Endothelial cell of umbilical vein (primary cell): ENCODE data around the gene XIST. TPM values are rescaled to one million over a fixed set of nuclear protein-coding genes. Genes with fewer than 3 reads are reported as not detected.

Experiments used
- BruUV-seq: library from RNA; stranded (reverse); fragments of 400-500 nt; replicated peaks from 2 replicates; lab custom pipeline; 2021; lab: Mats Ljungman, UMichigan
- CTCF ChIA-PET: fragments of 300-600, 350-600 bp; sonication (Branson Sonifier 250); formaldehyde crosslinking; loops from one replicate; lab custom pipeline; 2021; ENCODE audit warnings: antibody characterized with exemption, inconsistent platforms; lab: Charles Lee
- POLR2A ChIA-PET: fragments of 300-600, 350-600 bp; sonication (Branson Sonifier 250); formaldehyde crosslinking; loops from one replicate; lab custom pipeline; 2021; ENCODE audit warnings: antibody characterized with exemption, inconsistent platforms; lab: Charles Lee
- DNase-seq: peaks from one replicate; pipeline ENCODE4 v3.0.0-alpha.2; 2011; ENCODE audit warnings: low read depth, low spot score
- FAIRE-seq: peaks from 2 replicates; lab custom pipeline; 2011; peaks lifted over from hg19 to GRCh38; lab: Jason Lieb, UNC
- H2AFZ ChIP-seq: 2 replicates; pipeline ENCODE4 v1.6.0; 2012; ENCODE audit warnings: low read depth, low read length, control low read depth, inconsistent platforms
- H3K27ac ChIP-seq: 2 replicates; pipeline ENCODE4 v1.5.1; 2011; ENCODE audit warnings: low read depth, mild to moderate bottlenecking, control low read depth, low read length, moderate library complexity; ENCODE audit not compliant: insufficient read depth
- H3K27me3 ChIP-seq, 2 experiments: 2 replicates each; pipeline versions ENCODE4 v1.6.0 to v1.6.1; 2011; ENCODE audit warnings: low read length in 2 of 2, mixed read lengths in 1 of 2; ENCODE audit not compliant: control insufficient read depth in 2 of 2, insufficient read depth in 2 of 2
- H3K36me3 ChIP-seq, 2 experiments: 2 replicates in 1 of 2; 3 replicates in 1 of 2; pipeline ENCODE4 v1.5.1; 2011; ENCODE audit warnings: low read length in 2 of 2, mild to moderate bottlenecking in 1 of 2, moderate library complexity in 1 of 2; ENCODE audit not compliant: control insufficient read depth in 2 of 2, insufficient read depth in 2 of 2; ENCODE audit errors: extremely low read depth in 1 of 2
- H3K4me1 ChIP-seq: 3 replicates; pipeline ENCODE4 v1.5.1; 2011; ENCODE audit warnings: mild to moderate bottlenecking, low read length; ENCODE audit not compliant: control insufficient read depth, insufficient read depth; ENCODE audit errors: extremely low read depth
- H3K4me2 ChIP-seq: 2 replicates; pipeline ENCODE4 v1.6.1; 2011; ENCODE audit warnings: low read length, control low read depth, mixed read lengths; ENCODE audit not compliant: insufficient read depth
- H3K4me3 ChIP-seq, 3 experiments: fragments of 200-600 bp in 1 of 3; sonication (generic), shearing (Covaris generic) in 1 of 3; replicated peaks in 1 of 3; 2 replicates each; pipeline ENCODE4 v1.5.1; 2011 to 2016; ENCODE audit warnings: control low read depth in 3 of 3, low read length in 3 of 3, mild to moderate bottlenecking in 2 of 3, inconsistent platforms in 1 of 3, low read depth in 1 of 3, moderate library complexity in 1 of 3; ENCODE audit not compliant: insufficient read depth in 1 of 3
- H3K79me2 ChIP-seq: 2 replicates; pipeline ENCODE4 v1.6.0; 2012; ENCODE audit warnings: low read length, inconsistent platforms; ENCODE audit not compliant: control insufficient read depth, insufficient read depth
- H3K9ac ChIP-seq: replicated peaks from 2 replicates; pipeline ENCODE3; 2011; ENCODE audit warnings: low read length, control low read depth; ENCODE audit not compliant: insufficient read depth; ENCODE audit errors: extremely low read depth
- H3K9me1 ChIP-seq: replicated peaks from 3 replicates; pipeline ENCODE4 v1.6.0; 2011; ENCODE audit warnings: mild to moderate bottlenecking, low read length; ENCODE audit not compliant: control insufficient read depth, insufficient read depth; ENCODE audit errors: extremely low read depth
- H3K9me3 ChIP-seq: replicated peaks from 2 replicates; pipeline ENCODE4 v1.5.1; 2012; ENCODE audit warnings: low read length, inconsistent platforms; ENCODE audit not compliant: control insufficient read depth, insufficient read depth
- H4K20me1 ChIP-seq: replicated peaks from 2 replicates; pipeline ENCODE3; 2011; ENCODE audit warnings: mild to moderate bottlenecking, low read length; ENCODE audit not compliant: control insufficient read depth, insufficient read depth; ENCODE audit errors: extremely low read depth
- CTCF ChIP-seq, 2 donors: IDR thresholded peaks; 1 replicate in 1 of 2; 2 replicates in 1 of 2; pipeline ENCODE4 v1.5.1; 2011; ENCODE audit warnings: low read length in 2 of 2, mild to moderate bottlenecking in 2 of 2, moderate library complexity in 2 of 2, control low read depth in 1 of 2, inconsistent platforms in 1 of 2, low read depth in 1 of 2; ENCODE audit not compliant: insufficient read depth in 1 of 2; ENCODE audit errors: extremely low read depth in 1 of 2
- EZH2 ChIP-seq: IDR thresholded peaks from 2 replicates; pipeline ENCODE4 v1.6.1; 2012; ENCODE audit warnings: borderline replicate concordance, low read depth, mild to moderate bottlenecking, moderate library complexity, low read length, inconsistent platforms; ENCODE audit not compliant: severe bottlenecking
- FOS ChIP-seq: IDR thresholded peaks from 2 replicates; pipeline ENCODE4 v1.6.1; 2011; ENCODE audit warnings: mild to moderate bottlenecking, low read length, moderate library complexity, borderline replicate concordance; ENCODE audit not compliant: insufficient read depth
- GATA2 ChIP-seq: IDR thresholded peaks from 2 replicates; pipeline ENCODE4 v1.7.0; 2011; ENCODE audit warnings: low read depth, mild to moderate bottlenecking, moderate library complexity, mixed read lengths, low read length; ENCODE audit not compliant: insufficient read length, insufficient read depth
- JUN ChIP-seq: IDR thresholded peaks from 2 replicates; pipeline ENCODE4 v1.6.1; 2011; ENCODE audit warnings: borderline replicate concordance, low read depth; ENCODE audit not compliant: insufficient read length, insufficient read depth
- MAX ChIP-seq: IDR thresholded peaks from 2 replicates; pipeline ENCODE4 v1.6.1; 2011; ENCODE audit not compliant: insufficient read depth, insufficient read length
- MYC ChIP-seq: IDR thresholded peaks from one replicate; pipeline ENCODE4 v1.6.1; 2011; ENCODE audit warnings: mild to moderate bottlenecking, low read depth, low read length
- POLR2A ChIP-seq: IDR thresholded peaks from 2 replicates; pipeline ENCODE4 v1.6.1; 2012; ENCODE audit warnings: low read depth, mild to moderate bottlenecking, control low read depth, low read length
- POLR2AphosphoS5 ChIP-seq: IDR thresholded peaks from 2 replicates; pipeline ENCODE4 v1.6.1; 2012; ENCODE audit warnings: low read depth, mild to moderate bottlenecking, control low read depth, low read length, moderate library complexity; ENCODE audit not compliant: insufficient read depth
- dilution Hi-C: fragments of 300-500 bp; cut with MboI; formaldehyde crosslinking; loops from one replicate; pipeline ENCODE4 v1.15.0; 2019; ENCODE audit warnings: low sequenced_read_pairs; ENCODE audit not compliant: extremely low pct_ligation_motif_present
- intact Hi-C: fragments of 100-400 bp; cut with micrococcal nuclease; formaldehyde crosslinking; loops from one replicate; pipeline ENCODE4 v1.10.0; 2022
- polyA plus RNA-seq, 4 experiments: library from polyadenylated mRNA; depleted of rRNA in 3 of 4; stranded (reverse) in 3 of 4; unstranded in 1 of 4; fragments of >200 nt; gene quantifications; 2 replicates each; pipeline versions ENCODE4 v1.2.1 to v1.2.3, GENCODE V29; 2011 to 2012; ENCODE audit warnings: missing spikeins in 1 of 4
- total RNA-seq: library from RNA; stranded (reverse); gene quantifications from 2 replicates; pipeline ENCODE4 v1.2.3, GENCODE V29; 2021

XIST gene
- total and polyA plus RNA-seq, 2 donors (not counting 3 experiments of a cell fraction or from before 2014, with no cell fraction given), result 0.03 to 0.07 TPM

DNA sequence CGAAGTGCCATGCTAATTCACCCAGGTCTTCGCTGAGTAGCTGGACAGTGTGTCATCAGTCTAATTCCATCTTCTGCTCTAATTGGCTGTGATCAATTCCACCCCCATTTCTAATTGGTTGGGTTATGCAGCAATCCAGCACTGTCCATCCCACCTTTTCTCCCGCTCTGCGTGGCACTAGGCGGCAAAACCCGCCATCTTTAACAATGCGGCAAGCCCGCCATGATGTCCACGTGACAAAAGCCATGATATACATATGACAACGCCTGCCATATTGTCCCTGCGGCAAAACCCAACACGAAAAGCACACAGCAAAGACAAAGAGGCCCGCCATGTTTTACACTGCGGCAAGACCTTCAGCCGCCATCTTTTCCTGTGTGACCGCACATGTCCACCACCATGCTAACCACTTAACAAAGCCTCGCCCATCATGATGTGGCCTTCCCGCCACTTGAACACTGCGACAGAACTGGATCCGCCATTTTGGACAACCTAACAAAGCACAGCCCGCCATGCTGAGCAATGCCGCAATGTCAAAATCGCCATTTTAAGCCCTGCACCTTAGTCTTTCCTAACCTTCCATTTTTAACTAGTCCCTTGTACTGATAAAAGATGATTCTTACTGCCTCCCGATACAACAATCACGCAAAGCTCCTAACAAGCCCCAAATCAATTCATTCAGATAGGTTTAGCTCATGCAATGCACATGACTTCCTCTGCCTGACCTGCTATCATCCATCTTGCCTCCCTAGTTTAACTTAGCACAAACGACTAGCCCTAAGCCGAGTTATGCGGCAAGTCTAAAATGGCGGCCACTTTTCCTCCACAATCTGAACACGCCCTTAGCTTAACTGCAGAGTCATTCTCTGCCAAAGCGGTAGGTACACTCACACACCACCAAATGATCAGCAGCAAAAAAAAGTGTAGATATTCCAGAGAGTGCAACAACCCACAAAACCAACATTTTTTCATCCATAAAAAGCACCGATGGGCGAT lies 1.2 kb downstream of the XIST start:
- no peak overlapping the region for H3K4me2 ChIP-seq
- DNase-seq, result no peak
- H3K9me1 ChIP-seq, result no peaks in the 10 kb centered on the region

More for the DNA sequence above, 1.2 kb downstream of the XIST start:
- Histone ChIP-seq H3K27me3 (peaks cover 0 to 2% of the 10 kb centered on the region in 2 experiments), H3K79me2 (no peaks in the 10 kb centered on the region), H2AFZ (no peak overlapping the region), H3K9ac (no peak overlapping the region), H4K20me1 (no peaks in the 10 kb centered on the region), H3K4me3 (no peak overlapping the region), H3K27ac (no peak overlapping the region), H3K9me3 (no peaks in the 10 kb centered on the region), H3K4me1 (peaks cover 5% of the 10 kb centered on the region), H3K36me3 (no peaks in the 10 kb centered on the region)
- POLR2A ChIA-PET, result no interaction called here
- intact Hi-C loops (no loop called here), dilution Hi-C loops (no loop called here)
- BruUV-seq, result no TSS peak
- no peak for FAIRE-seq
- CTCF ChIA-PET, result no interaction called here
- TF ChIP-seq POLR2A (no peak), FOS (no peak), GATA2 (no peak), CTCF (IDR thresholded peaks at IDR 0.05; ENCODE audit: extremely low read depth in 1 of 2, insufficient read depth in 1 of 2, low read depth in 1 of 2, low read length in 2 of 2) (no peak), JUN (no peak), MYC (no peak), MAX (no peak), POLR2AphosphoS5 (no peak), EZH2 (no peak)
